22Rv1 (cell line): ENCODE results near the gene CFAP47.

Experiments used
- ZFX ChIP-seq: fragments of 450-650 bp; IDR thresholded peaks from 2 replicates; pipeline ENCODE4 v1.6.1; 2017; ENCODE audit warnings: antibody characterized with exemption, borderline replicate concordance
- TF ChIP-seq, protein P1 (sequence below): fragments of 450-650 bp; IDR thresholded peaks from 2 replicates; pipeline ENCODE4 v1.5.1; 2017; ENCODE audit warnings: mild to moderate bottlenecking

DNA sequence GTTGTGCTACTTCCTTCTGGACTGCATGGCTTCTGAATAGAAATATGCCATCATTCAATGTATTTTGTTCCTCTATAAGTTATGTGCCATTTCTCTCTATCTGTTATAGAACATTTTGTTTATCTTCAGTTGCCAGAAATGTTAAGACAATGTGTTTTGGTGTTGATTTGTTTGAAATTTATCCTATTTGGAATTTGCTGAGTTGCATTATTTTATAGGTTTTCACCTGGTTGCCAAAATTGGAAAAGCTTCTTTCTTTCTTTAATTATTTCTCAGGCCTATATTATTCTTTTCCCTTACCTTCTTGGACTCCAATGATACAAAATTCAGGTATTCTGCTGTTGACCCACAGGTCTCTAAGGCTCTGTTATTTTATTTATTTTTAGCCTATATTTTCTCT lies 33.4 kb upstream of the CFAP47 start:
- TF ChIP-seq, protein P1, sequence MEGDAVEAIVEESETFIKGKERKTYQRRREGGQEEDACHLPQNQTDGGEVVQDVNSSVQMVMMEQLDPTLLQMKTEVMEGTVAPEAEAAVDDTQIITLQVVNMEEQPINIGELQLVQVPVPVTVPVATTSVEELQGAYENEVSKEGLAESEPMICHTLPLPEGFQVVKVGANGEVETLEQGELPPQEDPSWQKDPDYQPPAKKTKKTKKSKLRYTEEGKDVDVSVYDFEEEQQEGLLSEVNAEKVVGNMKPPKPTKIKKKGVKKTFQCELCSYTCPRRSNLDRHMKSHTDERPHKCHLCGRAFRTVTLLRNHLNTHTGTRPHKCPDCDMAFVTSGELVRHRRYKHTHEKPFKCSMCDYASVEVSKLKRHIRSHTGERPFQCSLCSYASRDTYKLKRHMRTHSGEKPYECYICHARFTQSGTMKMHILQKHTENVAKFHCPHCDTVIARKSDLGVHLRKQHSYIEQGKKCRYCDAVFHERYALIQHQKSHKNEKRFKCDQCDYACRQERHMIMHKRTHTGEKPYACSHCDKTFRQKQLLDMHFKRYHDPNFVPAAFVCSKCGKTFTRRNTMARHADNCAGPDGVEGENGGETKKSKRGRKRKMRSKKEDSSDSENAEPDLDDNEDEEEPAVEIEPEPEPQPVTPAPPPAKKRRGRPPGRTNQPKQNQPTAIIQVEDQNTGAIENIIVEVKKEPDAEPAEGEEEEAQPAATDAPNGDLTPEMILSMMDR = no peak
- TF ChIP-seq ZFX = no peak
